ENCODE results near the gene HEXB. TPM values are rescaled to one million over a fixed set of nuclear protein-coding genes. Genes with fewer than 3 reads are reported as not detected.

HEXB gene
- total and polyA plus RNA-seq, 2 donors (not counting 3 experiments of a cell fraction or from before 2014, with no cell fraction given), result 128 to 182 TPM

DNA sequence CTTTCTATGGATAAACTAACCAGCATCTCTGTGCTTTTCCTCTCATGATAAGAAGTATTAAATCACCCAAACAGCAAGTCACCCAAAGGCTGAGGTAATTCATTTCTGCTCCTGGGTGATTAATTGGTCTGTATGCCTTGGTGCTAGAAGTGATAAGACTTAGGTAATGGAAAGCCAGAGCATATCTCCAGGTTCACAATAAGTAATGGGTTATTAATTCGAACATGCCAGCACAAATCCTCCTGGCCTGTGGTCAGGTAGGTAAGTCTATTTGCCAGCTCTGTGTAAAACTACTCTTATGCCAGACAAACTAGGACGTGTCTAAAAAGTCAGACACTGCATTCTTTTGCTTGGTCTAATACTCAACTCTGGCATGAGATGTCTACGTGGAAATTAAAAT, 33.3 kb upstream of the HEXB start:
- Histone ChIP-seq H3K79me2 (ENCODE audit: control insufficient read depth, insufficient read depth, low read length) (no peaks in the 10 kb centered on the region), H2AFZ (ENCODE audit: low read depth, low read length) (no peak overlapping the region), H3K27me3 (ENCODE audit: control insufficient read depth in 2 of 2, insufficient read depth in 2 of 2, low read length in 2 of 2) (no peaks in the 10 kb centered on the region), H3K27ac (ENCODE audit: insufficient read depth, low read depth, low read length) (no peak overlapping the region), H3K9me1 (replicated peaks; ENCODE audit: control insufficient read depth, extremely low read depth, insufficient read depth, low read length) (no peaks in the 10 kb centered on the region), H3K4me1 (ENCODE audit: control insufficient read depth, extremely low read depth, insufficient read depth, low read length) (no peaks in the 10 kb centered on the region), H4K20me1 (replicated peaks; ENCODE audit: control insufficient read depth, extremely low read depth, insufficient read depth, low read length) (no peaks in the 10 kb centered on the region), H3K4me2 (ENCODE audit: insufficient read depth, low read length) (no peak overlapping the region), H3K36me3 (ENCODE audit: control insufficient read depth in 2 of 2, extremely low read depth in 1 of 2, insufficient read depth in 2 of 2, low read length in 2 of 2) (no peaks in the 10 kb centered on the region), H3K9me3 (replicated peaks; ENCODE audit: control insufficient read depth, insufficient read depth, low read length) (no peaks in the 10 kb centered on the region), H3K4me3 (replicated peaks in 1 of 3; ENCODE audit: insufficient read depth in 1 of 3, low read depth in 1 of 3, low read length in 3 of 3) (no peak overlapping the region), H3K9ac (replicated peaks; ENCODE audit: extremely low read depth, insufficient read depth, low read length) (no peak overlapping the region)
- DNase-seq (ENCODE audit: low read depth, low spot score) (no peak), FAIRE-seq (no peak)
- TF ChIP-seq, protein P1, sequence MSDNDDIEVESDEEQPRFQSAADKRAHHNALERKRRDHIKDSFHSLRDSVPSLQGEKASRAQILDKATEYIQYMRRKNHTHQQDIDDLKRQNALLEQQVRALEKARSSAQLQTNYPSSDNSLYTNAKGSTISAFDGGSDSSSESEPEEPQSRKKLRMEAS (IDR thresholded peaks at IDR 0.05; ENCODE audit: insufficient read depth, insufficient read length), result no peak
- TF ChIP-seq, protein P2, sequence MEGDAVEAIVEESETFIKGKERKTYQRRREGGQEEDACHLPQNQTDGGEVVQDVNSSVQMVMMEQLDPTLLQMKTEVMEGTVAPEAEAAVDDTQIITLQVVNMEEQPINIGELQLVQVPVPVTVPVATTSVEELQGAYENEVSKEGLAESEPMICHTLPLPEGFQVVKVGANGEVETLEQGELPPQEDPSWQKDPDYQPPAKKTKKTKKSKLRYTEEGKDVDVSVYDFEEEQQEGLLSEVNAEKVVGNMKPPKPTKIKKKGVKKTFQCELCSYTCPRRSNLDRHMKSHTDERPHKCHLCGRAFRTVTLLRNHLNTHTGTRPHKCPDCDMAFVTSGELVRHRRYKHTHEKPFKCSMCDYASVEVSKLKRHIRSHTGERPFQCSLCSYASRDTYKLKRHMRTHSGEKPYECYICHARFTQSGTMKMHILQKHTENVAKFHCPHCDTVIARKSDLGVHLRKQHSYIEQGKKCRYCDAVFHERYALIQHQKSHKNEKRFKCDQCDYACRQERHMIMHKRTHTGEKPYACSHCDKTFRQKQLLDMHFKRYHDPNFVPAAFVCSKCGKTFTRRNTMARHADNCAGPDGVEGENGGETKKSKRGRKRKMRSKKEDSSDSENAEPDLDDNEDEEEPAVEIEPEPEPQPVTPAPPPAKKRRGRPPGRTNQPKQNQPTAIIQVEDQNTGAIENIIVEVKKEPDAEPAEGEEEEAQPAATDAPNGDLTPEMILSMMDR (IDR thresholded peaks at IDR 0.05; ENCODE audit: extremely low read depth in 1 of 2, insufficient read depth in 1 of 2, low read depth in 1 of 2, low read length in 2 of 2), result no peak
- TF ChIP-seq JUN (IDR thresholded peaks at IDR 0.05; ENCODE audit: borderline replicate concordance, insufficient read depth, insufficient read length, low read depth) (no peak), POLR2AphosphoS5 (IDR thresholded peaks at IDR 0.05; ENCODE audit: insufficient read depth, low read depth, low read length) (no peak), EZH2 (IDR thresholded peaks at IDR 0.05; ENCODE audit: borderline replicate concordance, low read depth, low read length, severe bottlenecking) (no peak), POLR2A (IDR thresholded peaks at IDR 0.05; ENCODE audit: low read depth, low read length) (no peak), FOS (IDR thresholded peaks at IDR 0.05; ENCODE audit: borderline replicate concordance, insufficient read depth, low read length) (no peak), MYC (IDR thresholded peaks at IDR 0.05; ENCODE audit: low read depth, low read length) (no peak), GATA2 (IDR thresholded peaks at IDR 0.05; ENCODE audit: insufficient read depth, insufficient read length, low read depth, low read length) (no peak)
- ChIA-PET POLR2A (no interaction called here), CTCF (no interaction called here)
- dilution Hi-C loops (cut with MboI; ENCODE audit: extremely low pct_ligation_motif_present, low sequenced_read_pairs), result no loop called here
- no TSS peak for BruUV-seq (replicated peaks)
- intact Hi-C loops (cut with micrococcal nuclease), result no loop called here
